ENCODE measurements around the gene WRAP73. TPM values are rescaled to one million over a fixed set of nuclear protein-coding genes. Genes with fewer than 3 reads are reported as not detected.

The WRAP73 gene
- total and polyA plus RNA-seq, 9 donors, result 5.3 to 18.0 (median 15.8) TPM

- 91 to 94% (median 93%) methylated on average over 15 to 23 of the region's 25 CpGs for WGBS, 3 donors
- H3K36me3 ChIP-seq, result no peaks in the 10 kb centered on the region
- no peak overlapping the region for H3K4me3 ChIP-seq
- peak in 1 of 5 donors; percentile 10 for DNase-seq
- H3K27me3 ChIP-seq, result no peaks in the 10 kb centered on the region
- no peak for TF ChIP-seq CTCF (IDR thresholded peaks at IDR 0.05)
- TF ChIP-seq POLR2A (IDR thresholded peaks at IDR 0.05), result no peak
- no peak for TF ChIP-seq EP300 (IDR thresholded peaks at IDR 0.05)
- no peaks in the 10 kb centered on the region for H3K9me3 ChIP-seq
- H3K4me1 ChIP-seq (ENCODE audit: insufficient read depth), result peaks cover 2% of the 10 kb centered on the region
- no peak overlapping the region for H3K27ac ChIP-seq
- intact Hi-C loops (cut with DNase I), result no loop called here
These were observed 5.6 kb downstream of the WRAP73 start for GRCh38 chr1:3644273-3644672.

GRCh38 chr1:3642919-3643675, 6.8 kb downstream of the WRAP73 start:
- H3K9me3 ChIP-seq, result no peaks in the 10 kb centered on the region
- TF ChIP-seq CTCF (IDR thresholded peaks at IDR 0.05), result no peak
- TF ChIP-seq POLR2A (IDR thresholded peaks at IDR 0.05), result no peak
- WGBS, 3 donors, result 89 to 92% (median 90%) methylated on average over 40 to 42 of the region's 43 CpGs
- DNase-seq, result peak in 1 of 5 donors; percentile 25
- H3K27ac ChIP-seq, result no peak overlapping the region
- H3K27me3 ChIP-seq, result no peaks in the 10 kb centered on the region
- intact Hi-C loops (cut with DNase I), result no loop called here
- H3K4me3 ChIP-seq, result no peak overlapping the region
- no peaks in the 10 kb centered on the region for H3K4me1 ChIP-seq (ENCODE audit: insufficient read depth)
- H3K36me3 ChIP-seq, result no peaks in the 10 kb centered on the region

GRCh38 chr1:3641816-3642215, 8.1 kb downstream of the WRAP73 start:
- peak in 1 of 5 donors; percentile 3 for DNase-seq
- Histone ChIP-seq H3K4me1 (ENCODE audit: insufficient read depth) (no peaks in the 10 kb centered on the region), H3K27ac (no peak overlapping the region), H3K9me3 (no peaks in the 10 kb centered on the region), H3K36me3 (no peaks in the 10 kb centered on the region), H3K4me3 (no peak overlapping the region), H3K27me3 (no peaks in the 10 kb centered on the region)
- no peak for TF ChIP-seq CTCF (IDR thresholded peaks at IDR 0.05)
- TF ChIP-seq POLR2A (IDR thresholded peaks at IDR 0.05), result no peak
- no peak for TF ChIP-seq EP300 (IDR thresholded peaks at IDR 0.05)
- intact Hi-C loops (cut with DNase I), result no loop called here
- 95 to 97% (median 96%) methylated on average over 11 of the region's 11 CpGs for WGBS, 3 donors

GRCh38 chr1:3641046-3641760, 8.7 kb downstream of the WRAP73 start:
- Histone ChIP-seq H3K4me1 (ENCODE audit: insufficient read depth) (no peaks in the 10 kb centered on the region), H3K36me3 (no peaks in the 10 kb centered on the region), H3K27me3 (no peaks in the 10 kb centered on the region), H3K4me3 (no peak overlapping the region), H3K27ac (no peak overlapping the region), H3K9me3 (no peaks in the 10 kb centered on the region)
- WGBS, 3 donors, result 92 to 93% (median 92%) methylated on average over 26 of the region's 26 CpGs
- TF ChIP-seq POLR2A (IDR thresholded peaks at IDR 0.05) (no peak), CTCF (IDR thresholded peaks at IDR 0.05) (no peak), EP300 (IDR thresholded peaks at IDR 0.05) (no peak)
- peak in 1 of 5 donors; percentile 18 for DNase-seq
- intact Hi-C loops (cut with DNase I), result no loop called here
